Stimulated activated naive CD4-positive, alpha-beta T cell (primary cell): Measurements from ENCODE around the gene GSDME.
A peak's percentile ranks its signal among the peaks of the same experiment; 100 is the strongest.

ENCODE experiments used
- DNase-seq, 6 experiments: peaks; one replicate each; lab custom pipeline; 2025; lab: John Stamatoyannopoulos, UW

The GSDME gene

DNA sequence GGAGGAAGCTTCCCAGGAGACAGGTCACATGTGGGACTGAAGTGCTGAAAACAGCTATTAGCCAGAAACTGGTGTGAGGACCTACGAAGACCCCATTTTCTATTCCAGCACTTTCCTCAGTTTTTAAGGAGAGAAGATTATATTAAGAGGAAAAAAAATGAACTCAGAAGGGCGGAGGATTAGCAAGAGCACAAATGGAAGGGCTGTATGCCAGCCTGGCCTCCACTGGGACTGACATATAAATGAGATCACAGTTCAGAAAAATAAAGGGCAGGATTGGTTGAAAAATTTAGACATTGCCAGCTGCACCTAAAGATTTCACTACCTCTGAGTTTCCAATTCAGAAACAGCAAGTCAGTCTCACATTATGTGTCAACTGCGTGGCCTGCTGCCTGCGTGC, 53.0 kb downstream of the GSDME start:
- no peak for DNase-seq

DNA sequence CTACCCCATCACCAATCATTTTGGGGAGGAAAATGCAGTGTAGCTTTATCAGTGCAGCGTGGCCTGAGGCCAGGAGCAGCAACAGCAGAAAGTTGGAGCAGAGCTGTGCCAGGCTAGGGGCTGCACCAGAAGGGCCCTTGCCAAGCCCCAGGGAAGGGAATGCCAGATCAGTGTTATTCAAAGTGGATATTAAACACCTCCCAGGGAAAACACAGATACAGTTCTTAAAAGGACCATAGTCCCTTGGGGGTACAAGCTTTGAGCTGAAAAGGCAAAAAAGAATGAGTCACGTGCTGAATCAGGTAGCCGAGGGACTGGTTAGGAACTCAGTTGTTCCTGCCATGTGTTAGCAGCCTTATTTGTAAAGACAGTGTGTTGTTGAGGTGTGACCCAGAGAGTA, 54.0 kb downstream of the GSDME start:
- DNase-seq, result no peak

DNA sequence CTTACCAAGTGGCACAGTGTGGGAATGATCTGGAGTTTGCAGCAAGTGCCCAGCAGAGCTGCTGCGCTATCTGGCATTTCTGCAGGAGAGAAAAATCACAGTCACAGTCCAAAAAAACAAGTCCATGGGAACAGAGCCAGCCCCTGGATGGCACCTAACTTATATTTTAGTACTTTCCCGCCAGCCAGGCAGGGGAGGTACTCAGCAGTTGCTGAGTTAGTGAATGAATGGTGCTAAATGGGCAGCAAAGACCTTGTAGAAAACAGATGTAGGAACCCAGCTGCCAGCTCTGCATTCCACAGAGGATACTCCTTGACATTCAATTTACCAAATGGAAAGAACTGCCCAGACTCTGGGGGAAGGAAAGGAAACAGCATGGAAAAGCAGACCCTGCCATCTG, 54.5 kb downstream of the GSDME start:
- no peak for DNase-seq

DNA sequence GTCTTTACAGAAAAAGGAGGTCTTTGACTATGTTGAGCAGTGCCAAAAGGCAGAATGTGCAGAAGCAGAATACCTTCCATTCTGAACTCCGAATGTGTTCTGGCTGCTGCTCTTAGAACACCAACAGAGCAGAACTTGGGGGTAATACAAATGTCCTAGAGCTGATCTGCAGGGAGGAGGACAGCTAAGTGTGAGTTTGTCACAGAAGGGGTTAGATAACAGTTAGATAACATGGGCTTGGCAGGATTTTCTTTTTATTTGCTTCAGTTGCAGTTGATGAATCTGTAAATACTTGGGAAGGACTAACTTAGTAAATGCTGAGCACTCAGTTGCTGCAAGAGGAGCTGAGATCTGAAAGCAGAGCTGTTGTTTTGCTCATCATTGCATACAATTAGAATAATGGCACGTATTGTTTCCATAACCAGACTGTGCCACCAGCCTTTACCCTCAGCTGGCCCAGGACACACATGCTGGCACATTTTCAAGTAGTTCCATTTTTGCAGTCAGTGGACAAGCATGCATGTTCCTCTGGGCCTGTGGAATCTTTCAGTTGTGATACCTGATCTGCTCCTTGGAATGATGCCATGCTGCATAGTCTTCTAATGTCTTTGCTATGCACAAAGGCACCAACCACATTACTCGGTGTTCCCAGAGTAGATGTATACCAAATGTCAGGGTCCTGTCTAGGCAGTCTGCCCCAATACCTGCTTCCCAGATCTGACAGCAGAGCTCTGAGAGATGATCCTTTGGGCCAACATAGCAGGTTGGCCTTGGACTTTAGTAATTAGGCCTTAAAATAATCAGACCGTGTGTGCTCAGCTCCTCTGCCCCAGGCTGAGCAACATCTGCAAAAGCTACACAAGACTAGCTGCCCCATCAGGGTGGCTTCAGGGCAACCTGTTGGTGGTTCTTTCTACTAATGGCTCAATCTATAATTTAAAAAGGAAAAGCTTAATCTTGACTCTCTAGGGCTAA, 55.7 kb downstream of the GSDME start:
- DNase-seq, result no peak

DNA sequence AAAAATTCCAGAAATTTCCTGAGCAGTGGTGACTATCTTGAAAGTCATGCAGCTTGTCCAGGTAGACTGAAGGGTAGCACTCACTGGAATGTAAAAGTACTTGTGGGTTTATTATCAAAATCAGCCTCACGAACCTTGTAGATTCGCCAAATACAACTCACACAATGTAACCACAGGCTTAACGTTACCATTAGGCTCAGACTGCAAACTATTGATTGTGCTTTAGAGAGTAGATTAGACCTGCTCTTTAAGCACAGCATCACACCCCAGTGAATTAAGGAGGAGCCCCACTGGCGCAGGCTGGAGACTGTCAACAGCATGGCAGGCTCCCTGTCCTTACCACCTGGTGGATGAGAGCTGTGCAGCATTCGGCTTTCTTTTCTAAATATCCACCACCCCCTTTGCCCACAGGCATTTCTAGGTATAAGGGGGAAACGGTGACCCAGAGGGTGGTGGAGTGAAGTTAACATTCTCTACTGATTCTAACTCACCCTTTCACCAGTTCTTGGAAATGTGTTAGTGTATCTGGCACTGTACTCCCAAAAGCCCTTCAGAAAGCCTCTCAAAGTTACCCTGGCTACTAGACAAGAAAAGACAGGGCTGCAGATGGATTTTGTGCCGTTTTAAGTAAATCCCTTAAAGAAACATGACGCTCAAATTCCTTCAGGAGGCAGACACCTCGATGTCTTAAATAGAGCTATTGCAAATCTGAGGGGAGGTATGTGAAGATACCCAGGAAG, 56.6 kb downstream of the GSDME start:
- DNase-seq, result no peak

DNA sequence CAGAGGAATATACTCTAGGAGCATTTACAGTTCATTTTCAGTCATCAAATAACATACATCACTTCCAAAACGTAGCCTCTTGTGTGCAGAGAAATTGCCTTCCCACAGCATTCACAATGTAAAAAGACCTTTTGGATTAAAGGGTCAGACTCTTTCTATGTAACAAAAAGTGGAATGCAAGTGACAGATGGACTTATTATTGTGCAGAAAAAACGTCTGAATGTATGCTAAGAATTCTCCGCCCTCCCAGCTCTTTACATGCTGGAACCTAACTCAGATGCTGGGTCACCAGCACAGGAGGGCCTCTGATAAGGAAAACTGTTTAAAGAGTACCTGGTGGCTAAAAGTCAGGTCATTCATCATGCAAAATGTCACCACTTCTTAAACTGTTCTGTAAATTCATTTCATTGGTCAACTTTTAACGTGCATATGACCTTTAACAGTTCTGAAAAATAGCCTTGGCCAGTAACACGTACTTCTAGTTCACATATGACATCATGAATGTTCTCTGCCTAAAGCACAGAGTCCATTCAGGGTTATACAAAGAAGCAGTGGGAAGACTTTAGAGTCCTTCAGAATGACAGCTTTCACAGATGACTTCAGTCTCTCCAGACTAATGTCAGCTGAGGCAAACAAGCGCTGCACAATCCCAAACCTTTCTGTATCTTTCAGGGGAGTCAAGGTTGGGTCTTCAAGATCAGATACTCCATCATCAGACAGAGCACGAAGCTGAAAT, 58.6 kb downstream of the GSDME start:
- DNase-seq, result no peak

DNA sequence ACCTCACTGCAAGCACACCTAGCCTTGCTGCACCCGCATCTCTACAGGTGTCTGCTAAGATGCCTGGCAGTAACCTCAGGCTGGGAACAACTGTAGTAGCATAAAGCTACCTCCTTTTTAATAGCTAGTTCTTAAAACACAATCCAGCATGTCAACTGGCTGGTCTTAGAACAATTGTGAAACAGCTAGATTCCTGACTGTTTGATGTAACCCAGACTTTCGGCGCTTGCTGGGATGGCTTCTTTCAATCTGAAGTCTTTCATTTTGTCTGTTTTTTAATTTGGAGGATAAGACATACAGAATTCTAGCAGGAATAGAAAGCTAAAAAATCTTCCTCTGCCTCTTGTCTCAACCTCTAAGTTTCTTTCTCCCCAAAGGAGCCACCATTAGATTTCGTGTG, 59.8 kb downstream of the GSDME start:
- no peak for DNase-seq

DNA sequence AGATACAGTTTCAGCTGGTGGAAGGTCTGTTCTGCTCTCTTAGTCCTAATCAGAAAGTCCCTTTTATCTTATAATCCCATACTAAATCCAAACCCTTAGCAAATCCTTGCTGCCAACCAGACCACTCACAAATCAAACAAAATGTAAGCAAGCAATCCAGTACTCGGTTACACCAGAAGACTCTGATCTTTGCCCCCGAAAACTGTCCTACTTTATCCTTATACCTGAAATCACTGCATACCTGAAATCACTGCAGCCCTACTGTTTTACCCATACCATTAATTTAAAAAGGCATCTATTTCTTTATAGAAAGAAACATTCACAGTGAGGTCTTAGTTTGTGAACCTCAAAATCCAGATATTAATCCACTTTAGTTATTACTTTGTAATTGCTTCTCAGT, 64.7 kb downstream of the GSDME start:
- DNase-seq, result no peak

DNA sequence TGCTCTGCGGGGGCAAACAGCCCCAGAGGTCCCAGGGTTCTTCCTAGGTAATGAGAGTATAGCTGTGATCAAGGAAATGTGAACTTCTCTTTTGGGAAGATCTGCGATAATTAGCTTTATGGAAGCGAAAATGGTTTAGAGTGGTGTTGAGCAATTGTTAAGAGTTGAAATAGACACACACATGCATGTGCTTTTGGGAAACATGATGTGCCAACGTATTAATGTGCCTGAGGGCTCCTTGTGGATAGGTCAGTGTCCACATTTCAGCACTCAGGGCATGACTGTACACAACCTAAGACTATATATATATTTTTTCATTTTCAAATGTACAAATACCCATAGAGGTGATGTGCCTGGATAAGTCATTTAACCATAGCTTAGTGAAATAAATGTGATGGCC, 67.0 kb downstream of the GSDME start:
- DNase-seq, result no peak

DNA sequence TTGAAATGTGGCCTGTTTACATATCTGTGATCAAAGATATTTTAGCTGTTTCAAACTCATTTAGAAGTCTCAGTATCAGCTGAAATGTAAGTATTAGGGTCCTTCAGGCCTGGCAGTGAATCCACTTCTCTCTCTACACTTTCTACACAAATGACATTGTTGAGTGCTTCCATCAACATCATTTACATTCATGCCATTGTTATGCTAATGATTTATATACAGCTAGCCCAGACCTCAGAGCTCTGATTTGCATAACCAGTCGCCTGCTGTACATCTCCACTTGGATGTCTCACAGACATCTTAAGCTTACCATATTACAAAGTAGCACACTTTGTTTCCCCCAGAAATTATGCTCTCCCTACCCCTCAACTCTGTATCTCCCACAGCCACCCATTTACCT, 71.6 kb downstream of the GSDME start:
- DNase-seq, result no peak

DNA sequence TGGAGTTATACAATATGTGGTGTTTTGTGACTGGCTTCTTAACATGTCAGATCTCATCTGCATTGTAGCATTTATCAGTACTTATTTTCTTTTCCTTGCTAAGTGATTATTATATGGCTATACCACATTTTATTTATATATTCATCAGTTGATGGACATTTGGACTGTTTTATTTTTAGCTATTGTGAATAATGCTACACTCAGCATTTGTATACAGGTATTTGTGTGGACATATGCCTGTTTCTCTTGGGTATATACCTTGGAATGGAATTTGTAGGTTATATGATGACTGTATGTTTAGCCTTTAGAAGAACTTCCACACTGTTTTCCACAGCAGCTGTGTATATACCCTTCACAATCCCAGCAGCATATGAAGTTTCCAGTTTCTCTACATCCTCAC, 86.5 kb downstream of the GSDME start:
- DNase-seq, result no peak

DNA sequence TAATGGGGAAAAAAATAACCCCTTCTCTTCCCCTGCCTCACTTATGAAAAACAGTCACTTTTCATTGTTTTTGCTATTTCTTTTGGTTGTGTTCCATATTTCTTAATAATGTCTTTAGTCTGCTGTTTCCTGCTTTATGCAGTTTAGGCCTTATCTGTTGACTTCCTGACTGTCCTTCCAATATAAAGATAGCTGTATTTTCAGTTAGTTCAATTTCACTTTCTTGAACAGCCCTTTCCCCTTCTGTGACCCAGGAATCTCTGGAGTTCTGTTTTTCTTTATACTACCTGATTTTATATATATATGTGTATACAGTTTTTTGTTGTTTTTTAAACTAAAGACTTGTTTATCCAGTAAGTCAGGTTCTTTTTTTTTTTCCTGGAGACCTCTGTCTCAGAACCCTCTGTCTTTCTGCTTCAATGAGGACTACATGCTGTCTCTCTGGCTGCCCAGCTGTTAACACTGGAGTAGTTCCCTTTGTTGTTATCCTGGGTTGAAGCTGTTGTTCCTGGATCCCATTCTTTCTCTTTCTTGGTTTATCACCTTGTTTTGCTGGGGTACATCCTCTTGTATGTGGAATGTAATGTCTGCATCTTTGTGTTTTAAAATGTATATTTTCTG, 87.2 kb downstream of the GSDME start:
- DNase-seq, result no peak

DNA sequence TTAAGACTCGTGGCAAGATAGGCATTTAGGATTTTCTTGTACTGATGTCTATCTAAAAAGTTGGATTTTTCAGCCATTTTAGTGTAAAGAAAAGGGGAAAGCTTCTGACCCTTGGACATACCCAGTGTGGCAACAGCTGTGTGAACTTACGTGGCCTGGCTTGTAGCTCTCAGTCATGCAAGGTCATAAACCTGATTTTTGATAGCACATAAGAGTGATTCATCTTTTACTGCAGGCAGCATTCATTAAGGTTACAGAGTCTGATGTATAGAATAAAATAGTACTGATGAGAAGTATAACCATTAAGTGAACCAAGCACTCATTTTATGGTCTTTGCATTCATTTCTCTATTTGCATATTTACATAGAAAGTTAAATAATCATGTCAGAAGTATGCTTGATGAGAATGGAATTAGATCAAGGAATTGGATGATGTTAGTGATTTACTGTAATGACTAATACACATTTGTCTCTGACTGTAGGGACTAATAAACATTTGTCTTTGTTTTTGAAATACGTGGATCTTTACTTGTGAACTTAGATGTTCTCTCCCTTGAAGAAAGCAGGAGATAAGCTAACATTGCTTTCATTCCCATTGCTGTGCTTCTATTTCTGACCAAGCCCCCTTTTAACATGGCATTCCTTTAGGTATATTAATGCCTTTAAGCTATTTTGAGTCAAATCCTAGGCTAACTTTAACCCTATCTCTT, 88.2 kb downstream of the GSDME start:
- no peak for DNase-seq

DNA sequence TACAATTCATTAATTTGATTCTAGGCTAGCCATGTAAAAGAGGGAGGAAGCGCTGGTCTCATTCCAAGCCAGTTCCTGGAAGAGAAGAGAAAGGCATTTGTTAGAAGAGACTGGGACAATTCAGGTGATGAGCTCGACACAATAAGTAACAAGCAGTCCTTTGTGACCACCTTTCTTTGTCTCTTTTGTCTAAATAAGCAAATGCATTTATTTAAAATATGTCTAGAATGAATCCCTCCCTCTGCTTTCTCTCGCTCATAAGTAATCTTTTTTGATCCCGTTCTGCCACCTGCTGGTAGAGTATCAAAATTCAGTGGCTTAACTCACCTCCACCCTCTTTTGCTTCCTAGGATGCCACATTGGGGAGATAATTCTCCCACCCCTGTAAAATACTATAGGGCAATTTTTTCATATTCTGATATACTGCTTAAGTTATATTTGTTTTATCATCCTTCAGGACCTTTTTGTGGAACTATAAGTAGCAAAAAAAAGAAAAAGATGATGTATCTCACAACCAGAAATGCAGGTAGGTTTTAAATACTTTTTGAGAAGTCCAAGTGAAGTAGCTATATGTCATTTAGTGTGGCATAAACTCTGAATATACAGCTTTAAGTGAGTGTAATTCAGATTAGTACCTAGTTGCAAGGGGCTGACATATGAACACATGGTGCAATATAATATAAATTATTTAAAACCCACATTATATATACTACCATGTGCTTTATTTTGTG, 91.5 kb downstream of the GSDME start:
- peak in 5 of 6 experiments; percentile 5 to 55 (median 14) for DNase-seq

DNA sequence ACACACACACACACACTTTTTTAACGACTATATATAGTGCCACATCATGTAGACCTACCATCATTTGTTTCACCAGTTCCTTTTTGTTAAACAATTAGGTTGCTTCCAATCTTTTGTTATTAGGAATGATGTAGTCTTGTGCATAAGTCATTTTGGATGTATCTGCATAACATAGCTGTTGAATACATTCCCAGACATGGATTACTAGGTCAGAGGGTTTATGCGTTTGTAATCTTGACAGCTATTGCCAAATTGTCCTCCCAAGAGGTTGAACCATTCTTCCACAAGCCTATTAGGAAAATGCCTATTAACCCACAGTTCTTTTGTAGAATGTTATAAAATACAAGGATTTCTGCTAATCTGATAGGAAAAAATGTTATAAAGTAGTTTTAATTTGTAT, 96.7 kb downstream of the GSDME start:
- no peak for DNase-seq

DNA sequence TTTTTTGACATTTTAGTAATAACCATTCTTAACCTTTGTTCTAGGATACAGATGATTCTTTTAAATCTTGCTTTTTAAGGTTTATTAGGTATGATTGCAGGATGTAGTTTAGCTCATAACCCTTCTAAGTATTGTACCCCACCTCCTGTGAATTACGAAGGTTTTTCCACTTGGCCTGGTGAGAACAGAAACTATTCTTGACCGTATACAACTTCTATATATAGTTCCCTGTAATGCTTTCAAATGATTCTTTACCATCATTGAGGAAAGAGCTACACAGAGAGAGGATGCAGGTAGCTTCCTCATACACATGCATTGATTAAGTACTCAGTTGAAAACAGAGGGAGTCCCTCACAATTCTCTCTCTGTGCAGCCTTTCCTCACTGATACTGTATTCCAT, 97.8 kb downstream of the GSDME start:
- DNase-seq, result no peak

DNA sequence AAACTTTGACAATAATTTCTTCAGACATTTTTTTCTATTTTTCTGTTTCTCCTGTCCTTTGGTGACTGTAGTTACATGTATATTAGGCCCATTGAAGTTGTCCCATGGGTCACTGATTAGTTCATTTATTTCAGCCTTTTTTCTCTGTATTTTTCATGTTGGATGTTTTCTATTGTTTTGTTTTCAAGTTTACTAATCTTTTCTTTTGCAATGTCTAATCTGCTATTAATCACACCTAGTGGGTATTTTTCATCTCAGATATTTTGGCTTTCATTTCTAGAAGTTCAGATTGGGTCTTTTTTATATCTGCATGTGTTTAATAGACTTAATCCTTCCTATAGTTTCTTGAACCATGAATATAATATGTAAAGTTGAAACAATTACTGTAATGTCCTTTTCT, 99.3 kb downstream of the GSDME start:
- no peak for DNase-seq

DNA sequence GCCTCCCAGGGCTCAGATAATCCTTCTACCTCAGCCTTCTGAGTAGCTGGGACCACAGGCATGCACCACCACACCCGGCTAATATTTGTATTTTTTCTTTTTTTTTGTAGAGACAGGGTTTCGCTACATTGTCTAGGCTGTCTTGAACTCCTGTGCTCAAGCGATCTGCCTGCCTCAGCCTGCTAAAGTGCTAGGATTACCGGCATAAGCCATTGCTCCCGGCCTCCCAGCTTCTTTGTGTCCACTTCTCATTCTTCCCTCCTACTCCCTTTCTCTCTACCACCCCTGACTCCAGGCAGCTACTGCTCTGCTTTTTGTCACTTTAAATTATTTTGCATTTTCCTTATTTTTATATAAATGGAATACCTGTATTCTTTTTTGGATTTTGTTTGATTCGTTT, 100.7 kb downstream of the GSDME start:
- no peak for DNase-seq

DNA sequence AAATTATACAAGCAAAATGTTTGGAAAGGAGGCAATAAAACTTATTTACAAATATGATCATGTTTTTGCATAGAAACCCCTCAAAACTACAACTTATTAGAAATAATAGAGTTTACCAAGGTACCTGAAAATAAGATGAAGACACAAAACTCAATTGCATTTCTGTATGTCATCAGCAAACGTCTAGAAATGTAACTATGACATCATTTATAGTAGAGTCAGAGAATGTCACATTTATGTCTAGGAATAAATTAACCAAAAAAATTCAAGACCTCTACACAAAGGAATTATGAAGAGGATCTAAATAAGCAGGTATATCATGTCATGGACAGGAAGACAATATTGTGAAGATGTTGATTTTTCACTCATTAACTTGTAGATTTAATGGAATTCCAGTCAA, 103.0 kb downstream of the GSDME start:
- DNase-seq, result no peak

DNA sequence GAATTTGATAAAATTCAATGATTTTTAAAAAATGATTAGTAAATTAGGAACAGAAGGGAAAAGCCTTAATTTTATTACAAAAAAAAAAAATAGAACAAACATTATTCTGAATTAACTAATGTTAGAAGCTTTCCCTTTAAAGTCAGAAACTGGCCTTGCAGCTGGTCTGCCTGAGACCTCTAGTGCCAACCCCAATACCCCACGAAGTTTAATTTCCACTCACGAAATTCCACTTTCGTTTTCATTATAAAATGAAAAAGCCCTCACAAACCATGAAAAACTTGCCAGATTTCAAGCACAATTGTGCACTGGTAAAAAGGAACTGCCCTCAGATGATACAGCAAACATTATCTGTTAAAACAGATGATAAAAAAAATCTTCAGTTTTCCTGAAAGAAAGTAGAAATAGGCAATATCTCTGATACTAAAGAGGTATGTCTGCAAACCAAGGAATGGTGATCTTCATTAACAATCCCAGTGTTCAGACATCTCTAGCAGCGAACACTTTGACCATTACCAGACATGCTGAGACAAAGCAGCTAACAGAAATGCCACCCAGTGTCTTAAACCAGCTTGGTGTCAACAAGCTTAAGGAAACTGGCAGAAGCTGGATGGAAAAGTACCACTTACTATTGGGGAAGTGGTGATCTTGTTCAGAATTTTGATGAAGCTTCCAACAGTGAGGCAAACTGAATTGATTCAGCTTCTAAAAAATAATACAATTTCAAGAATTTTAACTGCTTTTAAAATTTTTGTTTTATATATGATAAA, 103.8 kb downstream of the GSDME start:
- DNase-seq, result no peak
